NCI-H1105 treated with DMSO at 0.1 percent for 48 hours (cell line): Measurements from ENCODE around the gene THAP6.
A peak's percentile ranks its signal among the peaks of the same experiment; 100 is the strongest.
"Not testable (repeated sequence)": the region's sequence is repeated elsewhere in the genome, so short reads cannot be mapped to it uniquely, and the experiment has no call there.

Experiments used
- DNase-seq: peaks from one replicate; lab custom pipeline; 2025; lab: John Stamatoyannopoulos, UW

The THAP6 gene

GRCh38 chr4:75514131-75514948 lies at the start of gene THAP6, which contains the start of gene RCHY1:
Gene THAP6, plus strand, starts transcription at chr4:75514473. Its CDS starts 980 bp downstream, at chr4:75515453.
Gene RCHY1, minus strand, starts transcription at chr4:75514403. Its CDS starts 117 bp downstream, at chr4:75514286.
- DNase-seq = peak; percentile 91

GRCh38 chr4:75469896-75470295 lies 44.4 kb upstream of the THAP6 start:
- no peak for DNase-seq

GRCh38 chr4:75470738-75471137 lies 43.5 kb upstream of the THAP6 start:
- DNase-seq = no peak

- DNase-seq = no peak
Measured at GRCh38 chr4:75477201-75477600, 37.1 kb upstream of the THAP6 start.

- no peak for DNase-seq
Measured at GRCh38 chr4:75484190-75484589, 30.1 kb upstream of the THAP6 start.

- peak; percentile 24 for DNase-seq
Measured at GRCh38 chr4:75490155-75490554, 24.1 kb upstream of the THAP6 start.

GRCh38 chr4:75494563-75494962 lies 19.7 kb upstream of the THAP6 start:
- DNase-seq = no peak

- no peak for DNase-seq
Measured at GRCh38 chr4:75495476-75495875, 18.8 kb upstream of the THAP6 start.

- DNase-seq = no peak
Measured at GRCh38 chr4:75496406-75496805, 17.9 kb upstream of the THAP6 start.

GRCh38 chr4:75497133-75497532 lies 17.1 kb upstream of the THAP6 start:
- no peak for DNase-seq

- no peak for DNase-seq
Measured at GRCh38 chr4:75498041-75498440, 16.2 kb upstream of the THAP6 start.

- DNase-seq = no peak
Measured at GRCh38 chr4:75499900-75500299, 14.4 kb upstream of the THAP6 start.

GRCh38 chr4:75502671-75503070 lies 11.6 kb upstream of the THAP6 start:
- DNase-seq = no peak

GRCh38 chr4:75505630-75506029 lies 8.6 kb upstream of the THAP6 start:
- DNase-seq = no peak

GRCh38 chr4:75509592-75509991 lies 4.7 kb upstream of the THAP6 start:
- not testable (repeated sequence) for DNase-seq

- no peak for DNase-seq
Measured at GRCh38 chr4:75511841-75512240, 2.4 kb upstream of the THAP6 start.

GRCh38 chr4:75512386-75513211 lies 1.7 kb upstream of the THAP6 start:
- DNase-seq = no peak

- no peak for DNase-seq
Measured at GRCh38 chr4:75513526-75514130, 645 bp upstream of the THAP6 start.

GRCh38 chr4:75514949-75515612 lies 808 bp downstream of the THAP6 start:
- DNase-seq = no peak

- no peak for DNase-seq
Measured at GRCh38 chr4:75516144-75516543, 1.9 kb downstream of the THAP6 start.

- DNase-seq = not testable (repeated sequence)
Measured at GRCh38 chr4:75519452-75519851, 5.2 kb downstream of the THAP6 start.

- DNase-seq = no peak
Measured at GRCh38 chr4:75525086-75525485, 10.8 kb downstream of the THAP6 start.
